WTC11 (cell line): ENCODE data around the gene CCNB3.
"Not testable (repeated sequence)": the region's sequence is repeated elsewhere in the genome, so short reads cannot be mapped to it uniquely, and the experiment has no call there.

Experiments
- CREB1 ChIP-seq: sonication (generic); formaldehyde crosslinking; IDR thresholded peaks from 2 replicates; pipeline ENCODE4 v1.8.0; 2023; ENCODE audit warnings: mild to moderate bottlenecking, missing genetic modification reagents
- ETV6 ChIP-seq: sonication (generic); formaldehyde crosslinking; IDR thresholded peaks from 2 replicates; pipeline ENCODE4 v1.8.1; 2022; ENCODE audit warnings: mild to moderate bottlenecking, missing genetic modification reagents
- GTF2I ChIP-seq: fragments of 250-450 bp; sonication (Bioruptor Pico); conservative IDR thresholded peaks from 2 replicates; pipeline ENCODE4 v1.4.0; 2021; ENCODE audit warnings: mild to moderate bottlenecking
- JUN ChIP-seq: sonication (generic); formaldehyde crosslinking; IDR thresholded peaks from 2 replicates; pipeline ENCODE4 v1.8.0; 2023; ENCODE audit warnings: mild to moderate bottlenecking, missing genetic modification reagents
- RORB ChIP-seq: fragments of 250-450 bp; sonication (Bioruptor Pico); IDR thresholded peaks from 2 replicates; pipeline ENCODE4 v1.9.0; 2021; ENCODE audit warnings: mild to moderate bottlenecking
- SOX15 ChIP-seq: fragments of 250-450 bp; sonication (Bioruptor Pico); IDR thresholded peaks from 2 replicates; pipeline ENCODE4 v1.9.0; 2021; ENCODE audit warnings: mild to moderate bottlenecking
- SP1 ChIP-seq: sonication (generic); formaldehyde crosslinking; conservative IDR thresholded peaks from 2 replicates; pipeline ENCODE4 v1.8.1; 2022; ENCODE audit warnings: missing genetic modification reagents
- TF ChIP-seq, protein P1 (sequence below): fragments of 200-600 bp; IDR thresholded peaks from 2 replicates; pipeline ENCODE4 v1.8.0; 2022; ENCODE audit warnings: antibody characterized with exemption

DNA sequence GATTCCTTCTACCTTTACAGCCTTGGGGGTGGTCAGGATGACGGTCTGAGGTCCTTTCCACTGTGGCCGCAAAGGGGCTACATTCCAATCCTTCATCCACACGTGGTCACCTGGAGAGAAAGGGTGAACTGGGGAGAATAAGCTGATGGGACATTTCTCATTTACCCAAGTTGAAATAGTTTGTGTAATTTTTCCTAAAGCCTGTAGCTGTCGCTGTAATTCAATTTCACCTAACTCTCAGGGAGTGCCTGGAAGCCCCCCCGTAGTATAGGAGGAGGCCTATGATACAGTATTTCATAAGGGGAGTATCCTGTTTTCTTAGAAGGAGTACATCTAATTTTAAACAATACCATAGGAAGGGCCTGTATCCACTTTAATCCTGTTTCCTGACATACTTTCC is 128.1 kb downstream of the CCNB3 start:
- not testable (repeated sequence) for TF ChIP-seq SP1; ETV6 (CRISPR knock-in tag); SOX15 (CRISPR knock-in tag); RORB (CRISPR knock-in tag); GTF2I (CRISPR knock-in tag); CREB1 (CRISPR knock-in tag); JUN (CRISPR knock-in tag)
- TF ChIP-seq, protein P1, sequence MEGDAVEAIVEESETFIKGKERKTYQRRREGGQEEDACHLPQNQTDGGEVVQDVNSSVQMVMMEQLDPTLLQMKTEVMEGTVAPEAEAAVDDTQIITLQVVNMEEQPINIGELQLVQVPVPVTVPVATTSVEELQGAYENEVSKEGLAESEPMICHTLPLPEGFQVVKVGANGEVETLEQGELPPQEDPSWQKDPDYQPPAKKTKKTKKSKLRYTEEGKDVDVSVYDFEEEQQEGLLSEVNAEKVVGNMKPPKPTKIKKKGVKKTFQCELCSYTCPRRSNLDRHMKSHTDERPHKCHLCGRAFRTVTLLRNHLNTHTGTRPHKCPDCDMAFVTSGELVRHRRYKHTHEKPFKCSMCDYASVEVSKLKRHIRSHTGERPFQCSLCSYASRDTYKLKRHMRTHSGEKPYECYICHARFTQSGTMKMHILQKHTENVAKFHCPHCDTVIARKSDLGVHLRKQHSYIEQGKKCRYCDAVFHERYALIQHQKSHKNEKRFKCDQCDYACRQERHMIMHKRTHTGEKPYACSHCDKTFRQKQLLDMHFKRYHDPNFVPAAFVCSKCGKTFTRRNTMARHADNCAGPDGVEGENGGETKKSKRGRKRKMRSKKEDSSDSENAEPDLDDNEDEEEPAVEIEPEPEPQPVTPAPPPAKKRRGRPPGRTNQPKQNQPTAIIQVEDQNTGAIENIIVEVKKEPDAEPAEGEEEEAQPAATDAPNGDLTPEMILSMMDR, result not testable (repeated sequence)
